ENCODE measurements around the gene SLC26A6. TPM values are rescaled to one million over a fixed set of nuclear protein-coding genes. Genes with fewer than 3 reads are reported as not detected.

Gene SLC26A6
- 16.7 and 18.5 TPM in 2 replicates for total RNA-seq

GRCh38 chr3:48635222-48636021, at the start of gene SLC26A6:
SLC26A6 (minus strand) TSS chr3:48635461; CDS start chr3:48635393, 68 bp downstream.

GRCh38 chr3:48662753-48663488, 27.7 kb upstream of the SLC26A6 start, which contains the start of gene CELSR3:
CELSR3 (minus strand) TSS chr3:48662886; CDS start chr3:48662634, 252 bp downstream.

DNA sequence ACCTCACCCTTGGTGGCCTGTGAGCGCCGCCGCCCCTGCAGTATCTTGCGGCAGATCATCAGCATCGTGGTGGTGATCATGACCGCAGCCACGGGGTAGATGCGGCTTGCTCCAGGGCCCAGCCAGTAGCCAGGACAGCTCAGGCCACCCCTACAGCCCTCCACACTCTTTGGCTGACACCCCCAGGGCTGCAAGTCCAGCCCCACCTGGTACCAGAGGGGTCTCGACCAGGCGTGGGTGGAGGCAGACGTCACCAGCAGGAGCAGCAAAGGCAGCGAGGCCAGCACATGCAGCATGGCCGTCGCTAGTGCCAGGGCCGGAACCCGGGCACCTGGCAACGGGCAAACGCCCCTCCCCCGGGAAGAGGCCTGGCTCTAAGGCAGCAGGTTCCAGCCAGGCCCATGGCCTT, 13.8 kb downstream of the SLC26A6 start, which contains the start of gene TMEM89:
TMEM89 (minus strand) TSS at position 309 of the 409 bp plus-strand sequence; CDS start at position 296, 13 bp downstream.

GRCh38 chr3:48609088-48610005, 25.9 kb downstream of the SLC26A6 start, which contains the start of gene UQCRC1:
UQCRC1 (minus strand) TSS chr3:48609646; CDS start chr3:48609620, 26 bp downstream.

GRCh38 chr3:48595075-48595525, 40.2 kb downstream of the SLC26A6 start, which contains the start of gene COL7A1:
COL7A1 (minus strand) TSS chr3:48595329; CDS start chr3:48595159, 170 bp downstream.

Other genes with a start within 250 kb of the SLC26A6 start
- gene PLXNB1, start 205.4 kb downstream of the SLC26A6 start, total RNA-seq, result 42.6 and 57.5 TPM in 2 replicates
- gene CCDC51, start 195.3 kb downstream of the SLC26A6 start, total RNA-seq, result 36.0 and 43.8 TPM in 2 replicates
- gene TMA7, start 195.2 kb downstream of the SLC26A6 start, total RNA-seq, result 256 and 553 TPM in 2 replicates
- gene ATRIP, start 188.7 kb downstream of the SLC26A6 start, total RNA-seq, result 3.3 and 3.6 TPM in 2 replicates
- gene SHISA5, start 131.3 kb downstream of the SLC26A6 start, total RNA-seq, result 91.1 and 113 TPM in 2 replicates
- gene PFKFB4, start 78.7 kb downstream of the SLC26A6 start, total RNA-seq, result 4.9 and 5.7 TPM in 2 replicates
- 0.32 and 0.34 TPM in 2 replicates for gene UCN2, start 71.7 kb downstream of the SLC26A6 start, total RNA-seq
- 27.0 and 27.6 TPM in 2 replicates for gene COL7A1, start 40.1 kb downstream of the SLC26A6 start, total RNA-seq
- gene UQCRC1, start 25.8 kb downstream of the SLC26A6 start, total RNA-seq, result 294 and 307 TPM in 2 replicates
- not detected in 2 replicates for gene TMEM89, start 13.7 kb downstream of the SLC26A6 start, total RNA-seq
- 0.52 and 1.1 TPM in 2 replicates for gene CELSR3, start 27.4 kb upstream of the SLC26A6 start, total RNA-seq
- gene NCKIPSD, start 50.5 kb upstream of the SLC26A6 start, total RNA-seq, result 8.4 and 9.4 TPM in 2 replicates
- gene IP6K2, start 81.8 kb upstream of the SLC26A6 start, total RNA-seq, result 55.3 and 61.5 TPM in 2 replicates
- gene PRKAR2A, start 212.4 kb upstream of the SLC26A6 start, total RNA-seq, result 19.2 and 23.5 TPM in 2 replicates